ENCODE measurements around the gene GIPC3. TPM values are rescaled to one million over a fixed set of nuclear protein-coding genes. Genes with fewer than 3 reads are reported as not detected.

GIPC3 gene
- polyA plus RNA-seq, 1 of the 3 experiments (the other 2 are of a cell fraction): 0.20 TPM

DNA sequence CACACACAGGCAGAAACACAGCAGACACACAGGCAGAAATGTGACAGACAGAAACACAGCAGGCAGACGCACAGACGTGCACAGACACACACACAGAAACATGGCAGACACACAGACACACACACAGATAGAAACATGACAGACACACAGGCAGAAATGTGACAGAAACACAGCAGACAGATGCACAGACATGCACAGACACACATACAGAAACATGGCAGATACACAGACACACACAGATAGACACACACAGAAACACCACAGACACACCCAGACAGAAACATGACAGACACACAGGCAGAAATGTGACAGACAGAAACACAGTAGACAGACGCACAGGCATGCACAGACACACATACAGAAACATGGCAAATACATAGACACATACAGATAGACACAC, 20.1 kb downstream of the GIPC3 start:
- Histone ChIP-seq H3K4me1 (ENCODE audit: control insufficient read depth in 1 of 2, insufficient read depth in 2 of 2, low read depth in 1 of 2, low read length in 1 of 2) (peaks cover 8 to 14% of the 10 kb centered on the region in 2 experiments; a peak in 1 of 4 replicates), H3K27me3 (ENCODE audit: insufficient read depth) (no peaks in the 10 kb centered on the region), H4K20me1 (ENCODE audit: insufficient read depth) (no peaks in the 10 kb centered on the region), H3K4me3 (ENCODE audit: low read depth in 2 of 2, low read length in 1 of 2) (peak overlapping the region in 1 of 2 experiments; percentile 73; a peak in 1 of 4 replicates), H3K9me3 (no peaks in the 10 kb centered on the region), H3K9me2 (no peaks in the 10 kb centered on the region), H3K36me3 (replicated peaks in 1 of 2; ENCODE audit: control insufficient read depth in 1 of 2, insufficient read depth in 2 of 2, low read length in 1 of 2) (no peaks in the 10 kb centered on the region), H2AFZ (ENCODE audit: low read depth) (no peak overlapping the region), H3K4me2 (peak overlapping the region; percentile 99; the same call in 1 of the 2 replicates), H3K79me2 (ENCODE audit: insufficient read depth) (no peaks in the 10 kb centered on the region), H3F3A (replicated peaks; ENCODE audit: insufficient read depth) (no peaks in the 10 kb centered on the region), H3K9ac (no peak overlapping the region), H3K27ac (ENCODE audit: low read depth in 2 of 2, low read length in 1 of 2) (no peak overlapping the region)
- ChIA-PET CTCF (interaction anchor here (1.9 kb wide), 1 partner anchor 20 kb away, joined by 9 read pairs; the partner anchor contains the start of gene GIPC3), POLR2A (no interaction called here)
- no peak for DNase-seq
- TF ChIP-seq, protein P1, sequence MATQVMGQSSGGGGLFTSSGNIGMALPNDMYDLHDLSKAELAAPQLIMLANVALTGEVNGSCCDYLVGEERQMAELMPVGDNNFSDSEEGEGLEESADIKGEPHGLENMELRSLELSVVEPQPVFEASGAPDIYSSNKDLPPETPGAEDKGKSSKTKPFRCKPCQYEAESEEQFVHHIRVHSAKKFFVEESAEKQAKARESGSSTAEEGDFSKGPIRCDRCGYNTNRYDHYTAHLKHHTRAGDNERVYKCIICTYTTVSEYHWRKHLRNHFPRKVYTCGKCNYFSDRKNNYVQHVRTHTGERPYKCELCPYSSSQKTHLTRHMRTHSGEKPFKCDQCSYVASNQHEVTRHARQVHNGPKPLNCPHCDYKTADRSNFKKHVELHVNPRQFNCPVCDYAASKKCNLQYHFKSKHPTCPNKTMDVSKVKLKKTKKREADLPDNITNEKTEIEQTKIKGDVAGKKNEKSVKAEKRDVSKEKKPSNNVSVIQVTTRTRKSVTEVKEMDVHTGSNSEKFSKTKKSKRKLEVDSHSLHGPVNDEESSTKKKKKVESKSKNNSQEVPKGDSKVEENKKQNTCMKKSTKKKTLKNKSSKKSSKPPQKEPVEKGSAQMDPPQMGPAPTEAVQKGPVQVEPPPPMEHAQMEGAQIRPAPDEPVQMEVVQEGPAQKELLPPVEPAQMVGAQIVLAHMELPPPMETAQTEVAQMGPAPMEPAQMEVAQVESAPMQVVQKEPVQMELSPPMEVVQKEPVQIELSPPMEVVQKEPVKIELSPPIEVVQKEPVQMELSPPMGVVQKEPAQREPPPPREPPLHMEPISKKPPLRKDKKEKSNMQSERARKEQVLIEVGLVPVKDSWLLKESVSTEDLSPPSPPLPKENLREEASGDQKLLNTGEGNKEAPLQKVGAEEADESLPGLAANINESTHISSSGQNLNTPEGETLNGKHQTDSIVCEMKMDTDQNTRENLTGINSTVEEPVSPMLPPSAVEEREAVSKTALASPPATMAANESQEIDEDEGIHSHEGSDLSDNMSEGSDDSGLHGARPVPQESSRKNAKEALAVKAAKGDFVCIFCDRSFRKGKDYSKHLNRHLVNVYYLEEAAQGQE (IDR thresholded peaks at IDR 0.05; ENCODE audit: low read depth, low read length): no peak
- TF ChIP-seq TCF12 (IDR thresholded peaks at IDR 0.05) (no peak), SMC3 (IDR thresholded peaks at IDR 0.05; ENCODE audit: low read depth, low read length) (no peak)
- WGBS (ENCODE audit: low lambda C conversion rate): 89% methylated on average over 3 of the region's 3 CpGs

DNA sequence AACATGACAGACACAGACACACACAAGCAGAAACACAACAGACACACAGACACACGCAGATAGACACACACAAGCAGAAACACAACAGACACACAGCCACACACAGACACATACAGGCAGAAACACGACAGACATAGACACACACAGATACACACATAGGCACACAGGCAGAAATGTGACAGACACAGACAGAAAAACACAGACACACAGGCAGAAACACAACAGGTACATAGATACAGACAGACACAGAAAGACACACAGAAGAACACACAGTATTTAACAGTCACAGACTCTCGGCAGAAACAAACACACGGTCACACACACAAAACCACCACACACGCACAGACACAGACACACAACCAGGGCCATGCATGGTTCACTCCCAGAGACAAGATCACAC, 20.5 kb downstream of the GIPC3 start:
- H3K27ac ChIP-seq (ENCODE audit: low read depth in 2 of 2, low read length in 1 of 2): no peak overlapping the region
- DNase-seq: no peak
- H3K4me2 ChIP-seq: peak overlapping the region; percentile 99
- H3K9me2 ChIP-seq: no peaks in the 10 kb centered on the region
- H3K4me1 ChIP-seq (ENCODE audit: control insufficient read depth in 1 of 2, insufficient read depth in 2 of 2, low read depth in 1 of 2, low read length in 1 of 2): peaks cover 8 to 14% of the 10 kb centered on the region in 2 experiments; a peak in 1 of 4 replicates
- no peaks in the 10 kb centered on the region for H3K27me3 ChIP-seq (ENCODE audit: insufficient read depth)
- H3K9me3 ChIP-seq: no peaks in the 10 kb centered on the region
- no peaks in the 10 kb centered on the region for H4K20me1 ChIP-seq (ENCODE audit: insufficient read depth)
- H3F3A ChIP-seq (replicated peaks; ENCODE audit: insufficient read depth): no peaks in the 10 kb centered on the region
- no peaks in the 10 kb centered on the region for H3K79me2 ChIP-seq (ENCODE audit: insufficient read depth)
- peak overlapping the region; percentile 73 for H3K9ac ChIP-seq
- ChIA-PET CTCF (no interaction called here), POLR2A (no interaction called here)
- H3K4me3 ChIP-seq (ENCODE audit: low read depth in 2 of 2, low read length in 1 of 2): peak overlapping the region; percentile 52 to 73
- H3K36me3 ChIP-seq (replicated peaks in 1 of 2; ENCODE audit: control insufficient read depth in 1 of 2, insufficient read depth in 2 of 2, low read length in 1 of 2): peaks cover 0 to 2% of the 10 kb centered on the region in 2 experiments
- H2AFZ ChIP-seq (ENCODE audit: low read depth): peak overlapping the region; percentile 82; the same call in 1 of the 2 replicates
- TF ChIP-seq TAF1 (IDR thresholded peaks at IDR 0.05; ENCODE audit: borderline replicate concordance, low read depth, low read length): no peak
- no peak for TF ChIP-seq JUND (IDR thresholded peaks at IDR 0.05)
- TF ChIP-seq, protein P2, sequence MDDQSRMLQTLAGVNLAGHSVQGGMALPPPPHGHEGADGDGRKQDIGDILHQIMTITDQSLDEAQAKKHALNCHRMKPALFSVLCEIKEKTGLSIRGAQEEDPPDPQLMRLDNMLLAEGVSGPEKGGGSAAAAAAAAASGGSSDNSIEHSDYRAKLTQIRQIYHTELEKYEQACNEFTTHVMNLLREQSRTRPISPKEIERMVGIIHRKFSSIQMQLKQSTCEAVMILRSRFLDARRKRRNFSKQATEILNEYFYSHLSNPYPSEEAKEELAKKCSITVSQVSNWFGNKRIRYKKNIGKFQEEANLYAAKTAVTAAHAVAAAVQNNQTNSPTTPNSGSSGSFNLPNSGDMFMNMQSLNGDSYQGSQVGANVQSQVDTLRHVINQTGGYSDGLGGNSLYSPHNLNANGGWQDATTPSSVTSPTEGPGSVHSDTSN (IDR thresholded peaks at IDR 0.05): no peak
- no peak for TF ChIP-seq RXRA (IDR thresholded peaks at IDR 0.05; ENCODE audit: borderline replicate concordance, low read depth)
- TF ChIP-seq, protein P3, sequence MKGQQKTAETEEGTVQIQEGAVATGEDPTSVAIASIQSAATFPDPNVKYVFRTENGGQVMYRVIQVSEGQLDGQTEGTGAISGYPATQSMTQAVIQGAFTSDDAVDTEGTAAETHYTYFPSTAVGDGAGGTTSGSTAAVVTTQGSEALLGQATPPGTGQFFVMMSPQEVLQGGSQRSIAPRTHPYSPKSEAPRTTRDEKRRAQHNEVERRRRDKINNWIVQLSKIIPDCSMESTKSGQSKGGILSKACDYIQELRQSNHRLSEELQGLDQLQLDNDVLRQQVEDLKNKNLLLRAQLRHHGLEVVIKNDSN (IDR thresholded peaks at IDR 0.05; ENCODE audit: borderline replicate concordance, low read depth): no peak
- TF ChIP-seq, protein P4, sequence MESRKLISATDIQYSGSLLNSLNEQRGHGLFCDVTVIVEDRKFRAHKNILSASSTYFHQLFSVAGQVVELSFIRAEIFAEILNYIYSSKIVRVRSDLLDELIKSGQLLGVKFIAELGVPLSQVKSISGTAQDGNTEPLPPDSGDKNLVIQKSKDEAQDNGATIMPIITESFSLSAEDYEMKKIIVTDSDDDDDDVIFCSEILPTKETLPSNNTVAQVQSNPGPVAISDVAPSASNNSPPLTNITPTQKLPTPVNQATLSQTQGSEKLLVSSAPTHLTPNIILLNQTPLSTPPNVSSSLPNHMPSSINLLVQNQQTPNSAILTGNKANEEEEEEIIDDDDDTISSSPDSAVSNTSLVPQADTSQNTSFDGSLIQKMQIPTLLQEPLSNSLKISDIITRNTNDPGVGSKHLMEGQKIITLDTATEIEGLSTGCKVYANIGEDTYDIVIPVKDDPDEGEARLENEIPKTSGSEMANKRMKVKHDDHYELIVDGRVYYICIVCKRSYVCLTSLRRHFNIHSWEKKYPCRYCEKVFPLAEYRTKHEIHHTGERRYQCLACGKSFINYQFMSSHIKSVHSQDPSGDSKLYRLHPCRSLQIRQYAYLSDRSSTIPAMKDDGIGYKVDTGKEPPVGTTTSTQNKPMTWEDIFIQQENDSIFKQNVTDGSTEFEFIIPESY (IDR thresholded peaks at IDR 0.05; ENCODE audit: borderline replicate concordance, low read depth): no peak
- TF ChIP-seq RAD21 (IDR thresholded peaks at IDR 0.05; ENCODE audit: low read length): no peak
- TF ChIP-seq RFX5 (IDR thresholded peaks at IDR 0.05; ENCODE audit: low read length): no peak
- no peak for TF ChIP-seq FOXJ3 (CRISPR knock-in tag; IDR thresholded peaks at IDR 0.05)
- TF ChIP-seq, protein P5, sequence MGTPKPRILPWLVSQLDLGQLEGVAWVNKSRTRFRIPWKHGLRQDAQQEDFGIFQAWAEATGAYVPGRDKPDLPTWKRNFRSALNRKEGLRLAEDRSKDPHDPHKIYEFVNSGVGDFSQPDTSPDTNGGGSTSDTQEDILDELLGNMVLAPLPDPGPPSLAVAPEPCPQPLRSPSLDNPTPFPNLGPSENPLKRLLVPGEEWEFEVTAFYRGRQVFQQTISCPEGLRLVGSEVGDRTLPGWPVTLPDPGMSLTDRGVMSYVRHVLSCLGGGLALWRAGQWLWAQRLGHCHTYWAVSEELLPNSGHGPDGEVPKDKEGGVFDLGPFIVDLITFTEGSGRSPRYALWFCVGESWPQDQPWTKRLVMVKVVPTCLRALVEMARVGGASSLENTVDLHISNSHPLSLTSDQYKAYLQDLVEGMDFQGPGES (IDR thresholded peaks at IDR 0.05; ENCODE audit: low read depth, low read length): no peak
- TF ChIP-seq MXI1 (IDR thresholded peaks at IDR 0.05; ENCODE audit: low read depth, low read length): no peak
- no peak for TF ChIP-seq CHD2 (IDR thresholded peaks at IDR 0.05; ENCODE audit: low read length, partially characterized antibody)
- WGBS (ENCODE audit: low lambda C conversion rate): 82% methylated on average over 5 of the region's 5 CpGs

Measured in SK-N-SH (cell line).